ENCODE data around the gene LUC7L2. TPM values are rescaled to one million over a fixed set of nuclear protein-coding genes. Genes with fewer than 3 reads are reported as not detected.
"Not testable (repeated sequence)": the region's sequence is repeated elsewhere in the genome, so short reads cannot be mapped to it uniquely, and the experiment has no call there.

The LUC7L2 gene
- total and polyA plus RNA-seq, 4 experiments from 2014 or later: 50.0 to 133 (median 102) TPM

- ChIA-PET POLR2A (ENCODE audit: partially characterized antibody) (no interaction called here), CTCF (ENCODE audit: partially characterized antibody) (interaction anchor here (1.5 kb wide), 1 partner anchor 18 kb away, joined by 3 read pairs; no protein-coding TSS in a partner anchor)
- intact Hi-C loops (cut with micrococcal nuclease): no loop called here
- Histone ChIP-seq H3K9me3 (ENCODE audit: control insufficient read depth in 1 of 2, low read length in 2 of 2) (no peaks in the 10 kb centered on the region), H3K27ac (ENCODE audit: low read depth, low read length) (no peak overlapping the region), H3K4me3 (ENCODE audit: low read length in 2 of 2) (no peak overlapping the region), H3K27me3 (ENCODE audit: insufficient read depth, low read length) (no peaks in the 10 kb centered on the region), H3K36me3 (ENCODE audit: insufficient read depth, low read length) (peaks cover 60% of the 10 kb centered on the region), H3K4me1 (ENCODE audit: insufficient read depth, low read length) (no peaks in the 10 kb centered on the region)
- Mint-ChIP-seq H3K4me1 (peaks cover 0 to 6% (median 2%) of the 10 kb centered on the region in 4 donors), H3K27ac (peak overlapping the region in 1 of 7 donors; percentile 17), H3K4me3 (no peak overlapping the region), H3K9me3 (no peaks in the 10 kb centered on the region), H3K27me3 (no peaks in the 10 kb centered on the region), H3K36me3 (peaks cover 47 to 71% of the 10 kb centered on the region in 2 donors)
- no peak for DNase-seq
Observed at GRCh38 chr7:139407555-139407954, 47.9 kb downstream of the LUC7L2 start.

GRCh38 chr7:139414743-139415402, 55.2 kb downstream of the LUC7L2 start:
- CTCF ChIA-PET (ENCODE audit: partially characterized antibody): interaction anchor here (0.8 to 1.8 kb wide), 3 partner anchors 14 to 20 kb away, joined by 3 to 5 read pairs (median 5); no protein-coding TSS in a partner anchor
- intact Hi-C loops (cut with micrococcal nuclease): not testable (repeated sequence)

DNA sequence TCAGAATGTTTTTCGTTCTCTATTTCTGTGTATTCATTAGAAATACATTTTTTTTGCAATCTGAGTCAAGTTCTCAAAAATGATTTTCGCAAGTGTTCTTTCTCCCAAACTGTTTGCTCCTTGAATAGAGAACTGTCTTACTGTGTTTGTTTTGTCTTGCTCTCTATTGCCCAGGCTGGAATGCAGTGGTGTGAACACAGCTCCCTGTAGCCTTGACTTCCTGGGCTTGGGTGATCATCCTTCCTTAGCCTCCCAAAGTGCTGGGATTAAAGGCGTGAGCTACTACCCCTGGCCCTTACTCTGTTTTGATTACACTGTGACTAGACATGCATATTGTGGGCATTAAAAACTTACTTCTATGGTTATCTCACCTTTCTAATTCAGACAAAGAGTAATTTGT, 56.7 kb downstream of the LUC7L2 start:
- intact Hi-C loops (cut with micrococcal nuclease): no loop called here
- Histone ChIP-seq H3K36me3 (ENCODE audit: insufficient read depth, low read length) (peaks cover 65% of the 10 kb centered on the region), H3K27me3 (ENCODE audit: insufficient read depth, low read length) (no peaks in the 10 kb centered on the region), H3K4me3 (ENCODE audit: low read length in 2 of 2) (no peak overlapping the region), H3K27ac (ENCODE audit: low read depth, low read length) (no peak overlapping the region), H3K4me1 (ENCODE audit: insufficient read depth, low read length) (no peaks in the 10 kb centered on the region), H3K9me3 (ENCODE audit: control insufficient read depth in 1 of 2, low read length in 2 of 2) (no peaks in the 10 kb centered on the region)
- Mint-ChIP-seq H3K27ac (peak overlapping the region in 3 of 7 donors; percentile 6 to 40 (median 23)), H3K36me3 (peaks cover 52 to 80% of the 10 kb centered on the region in 2 donors), H3K9me3 (no peaks in the 10 kb centered on the region), H3K27me3 (no peaks in the 10 kb centered on the region), H3K4me3 (no peak overlapping the region), H3K4me1 (peaks cover 0 to 4% (median 1%) of the 10 kb centered on the region in 4 donors)
- no peak for DNase-seq
- POLR2A ChIA-PET (ENCODE audit: partially characterized antibody): no interaction called here
- CTCF ChIA-PET (ENCODE audit: partially characterized antibody): interaction anchor here (1.7 kb wide), 1 partner anchor 18 kb away, joined by 5 read pairs; no protein-coding TSS in a partner anchor

More at GRCh38 chr7:139414743-139415402, 55.2 kb downstream of the LUC7L2 start:
- H3K9me3 ChIP-seq (ENCODE audit: control insufficient read depth in 1 of 2, low read length in 2 of 2); H3K27me3 ChIP-seq (ENCODE audit: insufficient read depth, low read length); H3K27me3 Mint-ChIP-seq; H3K27ac ChIP-seq (ENCODE audit: low read depth, low read length); H3K4me1 ChIP-seq (ENCODE audit: insufficient read depth, low read length); H3K4me3 ChIP-seq (ENCODE audit: low read length in 2 of 2); H3K4me3 Mint-ChIP-seq; H3K9me3 Mint-ChIP-seq; H3K4me1 Mint-ChIP-seq; DNase-seq: not testable (repeated sequence)
- peaks cover 70% of the 10 kb centered on the region for H3K36me3 ChIP-seq (ENCODE audit: insufficient read depth, low read length)
- Mint-ChIP-seq H3K36me3 (peaks cover 45 to 77% of the 10 kb centered on the region in 2 donors), H3K27ac (peak overlapping the region in 2 of 7 donors; percentile 79)
- POLR2A ChIA-PET (ENCODE audit: partially characterized antibody): interaction anchor here (1.2 kb wide), 1 partner anchor 14 kb away, joined by 3 read pairs; no protein-coding TSS in a partner anchor

GRCh38 chr7:139417478-139417877, 57.8 kb downstream of the LUC7L2 start:
- Histone ChIP-seq H3K4me1 (ENCODE audit: insufficient read depth, low read length) (no peaks in the 10 kb centered on the region), H3K27ac (ENCODE audit: low read depth, low read length) (no peak overlapping the region), H3K27me3 (ENCODE audit: insufficient read depth, low read length) (no peaks in the 10 kb centered on the region), H3K9me3 (ENCODE audit: control insufficient read depth in 1 of 2, low read length in 2 of 2) (no peaks in the 10 kb centered on the region), H3K4me3 (ENCODE audit: low read length in 2 of 2) (no peak overlapping the region), H3K36me3 (ENCODE audit: insufficient read depth, low read length) (peaks cover 66% of the 10 kb centered on the region)
- intact Hi-C loops (cut with micrococcal nuclease): no loop called here
- peaks cover 0 to 4% (median 1%) of the 10 kb centered on the region in 4 donors for H3K4me1 Mint-ChIP-seq
- ChIA-PET CTCF (ENCODE audit: partially characterized antibody) (interaction anchor here (1.7 kb wide), 1 partner anchor 17 kb away, joined by 5 read pairs; no protein-coding TSS in a partner anchor), POLR2A (ENCODE audit: partially characterized antibody) (no interaction called here)
- no peaks in the 10 kb centered on the region for H3K9me3 Mint-ChIP-seq
- no peak for DNase-seq
- no peak overlapping the region for H3K4me3 Mint-ChIP-seq
- H3K27me3 Mint-ChIP-seq: no peaks in the 10 kb centered on the region
- H3K36me3 Mint-ChIP-seq: peaks cover 47 to 77% of the 10 kb centered on the region in 2 donors
- H3K27ac Mint-ChIP-seq: peak overlapping the region in 4 of 7 donors; percentile 13 to 81 (median 58)

- Mint-ChIP-seq H3K27ac (no peak overlapping the region), H3K27me3 (no peaks in the 10 kb centered on the region), H3K36me3 (peaks cover 34 to 63% of the 10 kb centered on the region in 2 donors), H3K4me3 (no peak overlapping the region), H3K9me3 (no peaks in the 10 kb centered on the region), H3K4me1 (peaks cover 0 to 4% (median 1%) of the 10 kb centered on the region in 4 donors)
- H3K9me3 ChIP-seq (ENCODE audit: control insufficient read depth in 1 of 2, low read length in 2 of 2): no peaks in the 10 kb centered on the region
- intact Hi-C loops (cut with micrococcal nuclease): no loop called here
- POLR2A ChIA-PET (ENCODE audit: partially characterized antibody): no interaction called here
- no peak overlapping the region for H3K4me3 ChIP-seq (ENCODE audit: low read length in 2 of 2)
- H3K27me3 ChIP-seq (ENCODE audit: insufficient read depth, low read length): no peaks in the 10 kb centered on the region
- H3K27ac ChIP-seq (ENCODE audit: low read depth, low read length): no peak overlapping the region
- CTCF ChIA-PET (ENCODE audit: partially characterized antibody): no interaction called here
- H3K36me3 ChIP-seq (ENCODE audit: insufficient read depth, low read length): peaks cover 44% of the 10 kb centered on the region
- no peaks in the 10 kb centered on the region for H3K4me1 ChIP-seq (ENCODE audit: insufficient read depth, low read length)
- no peak for DNase-seq
Observed at GRCh38 chr7:139421123-139421522, 61.4 kb downstream of the LUC7L2 start.

DNA sequence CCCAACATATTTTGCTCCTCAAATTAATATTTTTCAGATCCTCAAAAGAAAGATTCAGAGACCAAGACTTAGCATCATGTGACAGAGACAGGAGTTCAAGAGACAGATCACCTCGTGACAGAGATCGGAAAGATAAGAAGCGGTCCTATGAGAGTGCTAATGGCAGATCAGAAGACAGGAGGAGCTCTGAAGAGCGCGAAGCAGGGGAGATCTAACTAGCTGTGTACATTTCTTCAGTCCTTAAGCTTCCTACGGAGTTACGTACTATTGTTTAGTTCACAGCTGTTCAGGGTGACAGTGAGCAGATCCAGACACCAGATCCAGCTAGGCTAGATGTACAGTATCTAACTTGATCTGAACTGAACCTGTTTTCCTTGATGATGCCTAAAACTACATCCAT, 62.4 kb downstream of the LUC7L2 start:
- H3K27ac ChIP-seq (ENCODE audit: low read depth, low read length): no peak overlapping the region
- no peak overlapping the region for H3K4me3 ChIP-seq (ENCODE audit: low read length in 2 of 2)
- no peaks in the 10 kb centered on the region for H3K27me3 ChIP-seq (ENCODE audit: insufficient read depth, low read length)
- Mint-ChIP-seq H3K36me3 (peaks cover 27 to 59% of the 10 kb centered on the region in 2 donors), H3K27ac (peak overlapping the region in 1 of 7 donors; percentile 65), H3K9me3 (no peaks in the 10 kb centered on the region), H3K4me3 (no peak overlapping the region), H3K4me1 (peaks cover 0 to 2% (median under 1%) of the 10 kb centered on the region in 4 donors), H3K27me3 (no peaks in the 10 kb centered on the region)
- peaks cover 34% of the 10 kb centered on the region for H3K36me3 ChIP-seq (ENCODE audit: insufficient read depth, low read length)
- ChIA-PET POLR2A (ENCODE audit: partially characterized antibody) (interaction anchor here (1.3 kb wide), 1 partner anchor 16 kb away, joined by 5 read pairs; no protein-coding TSS in a partner anchor), CTCF (ENCODE audit: partially characterized antibody) (interaction anchor here (5.5 kb wide), 1 partner anchor 12 kb away, joined by 44 read pairs; no protein-coding TSS in a partner anchor)
- DNase-seq: no peak
- H3K4me1 ChIP-seq (ENCODE audit: insufficient read depth, low read length): no peaks in the 10 kb centered on the region
- no peaks in the 10 kb centered on the region for H3K9me3 ChIP-seq (ENCODE audit: control insufficient read depth in 1 of 2, low read length in 2 of 2)
- intact Hi-C loops (cut with micrococcal nuclease): no loop called here

- Histone ChIP-seq H3K27me3 (ENCODE audit: insufficient read depth, low read length) (no peaks in the 10 kb centered on the region), H3K36me3 (ENCODE audit: insufficient read depth, low read length) (peaks cover 24% of the 10 kb centered on the region), H3K4me1 (ENCODE audit: insufficient read depth, low read length) (no peaks in the 10 kb centered on the region), H3K9me3 (ENCODE audit: control insufficient read depth in 1 of 2, low read length in 2 of 2) (no peaks in the 10 kb centered on the region), H3K27ac (ENCODE audit: low read depth, low read length) (no peak overlapping the region), H3K4me3 (ENCODE audit: low read length in 2 of 2) (no peak overlapping the region)
- Mint-ChIP-seq H3K36me3 (peaks cover 25 to 55% of the 10 kb centered on the region in 2 donors), H3K9me3 (no peaks in the 10 kb centered on the region), H3K27me3 (no peaks in the 10 kb centered on the region), H3K4me1 (peaks cover 0 to 2% (median under 1%) of the 10 kb centered on the region in 4 donors), H3K27ac (peak overlapping the region in 1 of 7 donors; percentile 29), H3K4me3 (no peak overlapping the region)
- intact Hi-C loops (cut with micrococcal nuclease): no loop called here
- CTCF ChIA-PET (ENCODE audit: partially characterized antibody): interaction anchor here (5.5 kb wide), 1 partner anchor 11 kb away, joined by 44 read pairs; no protein-coding TSS in a partner anchor
- no peak for DNase-seq
- POLR2A ChIA-PET (ENCODE audit: partially characterized antibody): no interaction called here
Observed at GRCh38 chr7:139423091-139423490, 63.4 kb downstream of the LUC7L2 start.

Measured in CD4-positive, alpha-beta memory T cell (primary cell).